H9 (cell line): ENCODE data around the gene GRAMD1B. TPM values are rescaled to one million over a fixed set of nuclear protein-coding genes. Genes with fewer than 3 reads are reported as not detected.

Experiments used
- DNase-seq: peaks from one replicate; pipeline ENCODE4 v3.0.0-alpha.2; 2017
- H2AFZ ChIP-seq: one replicate; pipeline ENCODE4 v1.6.1; 2013; ENCODE audit warnings: mild to moderate bottlenecking, low read length, control low read depth, moderate library complexity
- H2AK5ac ChIP-seq: 2 replicates; pipeline ENCODE4 v1.6.1; 2013; ENCODE audit warnings: low read length, control low read depth, mixed read lengths; ENCODE audit not compliant: insufficient read length
- H2BK120ac ChIP-seq: one replicate; pipeline ENCODE4 v1.6.1; 2013; ENCODE audit warnings: low read depth, mild to moderate bottlenecking, low read length, control low read depth, inconsistent platforms; ENCODE audit not compliant: poor library complexity, severe bottlenecking
- H2BK12ac ChIP-seq: 2 replicates; pipeline ENCODE4 v1.6.1; 2013; ENCODE audit warnings: low read length, control low read depth, mixed read lengths, low read depth; ENCODE audit not compliant: insufficient read length
- H2BK15ac ChIP-seq: 2 replicates; pipeline ENCODE4 v1.6.1; 2013; ENCODE audit warnings: low read depth, low read length, control low read depth
- H2BK20ac ChIP-seq: one replicate; pipeline ENCODE4 v1.6.1; 2013; ENCODE audit warnings: low read depth, mild to moderate bottlenecking, low read length, control low read depth, inconsistent platforms; ENCODE audit not compliant: poor library complexity, severe bottlenecking
- H2BK5ac ChIP-seq: 2 replicates; pipeline ENCODE4 v1.6.1; 2013; ENCODE audit warnings: low read length, control low read depth, mixed read lengths; ENCODE audit not compliant: insufficient read length
- H3K14ac ChIP-seq: 2 replicates; pipeline ENCODE4 v1.6.1; 2013; ENCODE audit warnings: low read length, control low read depth; ENCODE audit not compliant: insufficient read depth
- H3K18ac ChIP-seq: 2 replicates; pipeline ENCODE4 v1.6.1; 2013; ENCODE audit warnings: low read depth, mild to moderate bottlenecking, mixed read lengths, low read length, control low read depth; ENCODE audit not compliant: insufficient read length
- H3K23ac ChIP-seq: 2 replicates; pipeline ENCODE4 v1.6.1; 2013; ENCODE audit warnings: low read length, control low read depth, mixed read lengths, low read depth; ENCODE audit not compliant: insufficient read length
- H3K23me2 ChIP-seq: 2 replicates; pipeline ENCODE4 v1.6.1; 2013; ENCODE audit warnings: low read depth, mild to moderate bottlenecking, mixed read lengths, low read length, control low read depth; ENCODE audit not compliant: insufficient read length, poor library complexity, severe bottlenecking
- H3K27ac ChIP-seq: 2 replicates; pipeline ENCODE4 v1.5.1; 2013; ENCODE audit warnings: low read length, control low read depth, mixed read lengths, low read depth; ENCODE audit not compliant: insufficient read length
- H3K27me3 ChIP-seq: 2 replicates; pipeline ENCODE4 v1.6.1; 2013; ENCODE audit warnings: low read length, control low read depth, inconsistent platforms; ENCODE audit not compliant: insufficient read depth
- H3K4ac ChIP-seq: 2 replicates; pipeline ENCODE4 v1.6.1; 2013; ENCODE audit warnings: low read depth, mild to moderate bottlenecking, control low read depth, inconsistent platforms, low read length, moderate library complexity
- H3K4me1 ChIP-seq: 2 replicates; pipeline ENCODE4 v1.6.1; 2013; ENCODE audit warnings: low read length, control low read depth, inconsistent platforms; ENCODE audit not compliant: insufficient read depth
- H3K4me2 ChIP-seq: 2 replicates; pipeline ENCODE4 v1.6.1; 2013; ENCODE audit warnings: low read length, control low read depth, mixed read lengths; ENCODE audit not compliant: insufficient read length, insufficient read depth
- H3K56ac ChIP-seq: 2 replicates; pipeline ENCODE4 v1.6.1; 2013; ENCODE audit warnings: low read depth, mild to moderate bottlenecking, mixed read lengths, low read length, control low read depth; ENCODE audit not compliant: insufficient read length
- H3K79me1 ChIP-seq: 2 replicates; pipeline ENCODE4 v1.6.1; 2013; ENCODE audit warnings: low read depth, mild to moderate bottlenecking, moderate library complexity, low read length, control low read depth, inconsistent platforms; ENCODE audit not compliant: insufficient read depth, poor library complexity, severe bottlenecking
- H3K79me2 ChIP-seq: 2 replicates; pipeline ENCODE4 v1.6.1; 2013; ENCODE audit warnings: low read length, control low read depth, inconsistent platforms; ENCODE audit not compliant: insufficient read depth
- H3K9ac ChIP-seq: 2 replicates; pipeline ENCODE4 v1.6.1; 2013; ENCODE audit warnings: low read length, control low read depth, mixed read lengths; ENCODE audit not compliant: insufficient read length; ENCODE audit errors: extremely low read depth
- H3K9me3 ChIP-seq: one replicate; pipeline ENCODE4 v1.6.1; 2013; ENCODE audit warnings: low read depth, low read length, inconsistent platforms; ENCODE audit not compliant: control insufficient read depth
- H3T11ph ChIP-seq: one replicate; pipeline ENCODE4 v1.6.1; 2013; ENCODE audit warnings: mild to moderate bottlenecking, low read length, control low read depth, inconsistent platforms
- H4K20me1 ChIP-seq: one replicate; pipeline ENCODE4 v1.6.1; 2013; ENCODE audit not compliant: control insufficient read depth, insufficient read length, insufficient read depth
- H4K5ac ChIP-seq: 2 replicates; pipeline ENCODE4 v1.6.1; 2013; ENCODE audit warnings: low read depth, mild to moderate bottlenecking, mixed read lengths, low read length, control low read depth; ENCODE audit not compliant: insufficient read length
- H4K8ac ChIP-seq: replicated peaks from 2 replicates; pipeline ENCODE4 v1.6.1; 2013; ENCODE audit warnings: low read length, control low read depth, mixed read lengths, low read depth; ENCODE audit not compliant: insufficient read length
- H4K91ac ChIP-seq: 2 replicates; pipeline ENCODE4 v1.6.1; 2013; ENCODE audit warnings: low read depth, mild to moderate bottlenecking, moderate library complexity, mixed read lengths, low read length, control low read depth; ENCODE audit not compliant: insufficient read length
- H3K27ac Mint-ChIP-seq, 3 experiments: 2 replicates in 2 of 3; 3 replicates in 1 of 3; pipeline ENCODE4 v1.8.0; 2020 to 2021; ENCODE audit warnings: mixed read lengths in 3 of 3, mild to moderate bottlenecking in 1 of 3, moderate library complexity in 1 of 3
- H3K27me3 Mint-ChIP-seq: 2 replicates; pipeline ENCODE4 v1.8.0; 2021; ENCODE audit warnings: low read depth, mild to moderate bottlenecking, moderate library complexity, mixed read lengths
- H3K36me3 Mint-ChIP-seq, 3 experiments: 2 replicates in 2 of 3; 3 replicates in 1 of 3; pipeline ENCODE4 v1.8.0; 2020 to 2021; ENCODE audit warnings: low read depth in 3 of 3, mixed read lengths in 3 of 3; ENCODE audit not compliant: insufficient read depth in 1 of 3
- H3K4me1 Mint-ChIP-seq, 2 experiments: 2 replicates each; pipeline ENCODE4 v1.8.0; 2020; ENCODE audit warnings: mixed read lengths in 2 of 2
- H3K4me3 Mint-ChIP-seq, 2 experiments: 2 replicates in 1 of 2; 3 replicates in 1 of 2; pipeline ENCODE4 v1.8.0; 2020 to 2021; ENCODE audit warnings: mild to moderate bottlenecking in 2 of 2, mixed read lengths in 2 of 2, moderate library complexity in 1 of 2
- H3K9me3 Mint-ChIP-seq, 2 experiments: 2 replicates in 1 of 2; 3 replicates in 1 of 2; pipeline ENCODE4 v1.8.0; 2020; ENCODE audit warnings: mild to moderate bottlenecking in 2 of 2, mixed read lengths in 2 of 2, moderate library complexity in 1 of 2
- WGBS: extraction: QIAGEN DNeasy Blood & Tissue Kit; methylation state at CpG from one replicate; pipeline ENCODE4 v1.1.7; 2013; ENCODE audit warnings: missing lambda C conversion rate, low lambda C conversion rate, mixed read lengths; ENCODE audit not compliant: insufficient read length; ENCODE audit errors: extremely low coverage; 5-methylcytosine and 5-hydroxymethylcytosine counted together
- total RNA-seq: library from RNA; stranded (reverse); gene quantifications from 2 replicates; pipeline ENCODE4 v1.2.1, GENCODE V29; 2021
- TF ChIP-seq, protein P1 (sequence below): fragments of 200-600 bp; sonication (generic); conservative IDR thresholded peaks from 3 replicates; pipeline ENCODE4 v1.8.0; 2021; ENCODE audit warnings: antibody characterized with exemption, mild to moderate bottlenecking

Gene GRAMD1B
- total RNA-seq, 1 experiment from 2014 or later: 25.9 TPM

DNA sequence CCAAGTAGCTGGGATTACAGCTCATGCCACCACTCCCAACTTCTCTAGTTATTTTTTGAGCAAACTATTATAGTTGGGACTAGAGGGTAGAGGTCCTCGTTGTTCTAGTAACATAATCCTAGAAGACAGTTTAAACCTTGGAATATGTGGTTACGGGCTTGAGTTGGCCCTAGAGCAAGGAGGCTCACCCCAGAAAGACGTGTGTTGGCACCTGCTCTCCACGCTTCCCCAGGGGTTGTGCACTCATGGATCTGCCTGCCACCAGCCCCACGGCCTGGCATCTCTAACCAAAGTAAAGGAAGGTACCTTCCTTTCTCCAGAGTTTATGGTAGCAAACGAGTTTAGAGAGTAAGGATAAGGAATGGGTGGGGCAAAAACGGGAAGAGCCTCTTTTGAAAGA is 145.4 kb downstream of the GRAMD1B start:
- Mint-ChIP-seq H3K27me3 (no peaks in the 10 kb centered on the region; the same call in 1 of the 2 replicates), H3K4me3 (no peak overlapping the region), H3K4me1 (peaks cover 53 to 59% of the 10 kb centered on the region in 2 experiments), H3K27ac (no peak overlapping the region), H3K36me3 (peaks cover 0 to 9% (median 0%) of the 10 kb centered on the region in 3 experiments; a peak in 5 of 7 replicates), H3K9me3 (no peaks in the 10 kb centered on the region)
- H3K9me3 ChIP-seq: no peaks in the 10 kb centered on the region
- H4K20me1 ChIP-seq: no peaks in the 10 kb centered on the region
- no peaks in the 10 kb centered on the region for H3K79me1 ChIP-seq
- no peak overlapping the region for H3K9ac ChIP-seq
- no peak for DNase-seq
- H3K27me3 ChIP-seq: no peaks in the 10 kb centered on the region
- H2BK5ac ChIP-seq: no peak overlapping the region
- no CpG with 5 or more reads among the region's 7 CpGs for WGBS
- H2AK5ac ChIP-seq: no peak overlapping the region
- H3K27ac ChIP-seq: no peak overlapping the region
- no peak overlapping the region for H3T11ph ChIP-seq
- H3K4me2 ChIP-seq: no peak overlapping the region
- H4K8ac ChIP-seq: no peak overlapping the region
- H2AFZ ChIP-seq: no peak overlapping the region
- no peak overlapping the region for H4K5ac ChIP-seq
- H3K23me2 ChIP-seq: no peaks in the 10 kb centered on the region
- TF ChIP-seq, protein P1, sequence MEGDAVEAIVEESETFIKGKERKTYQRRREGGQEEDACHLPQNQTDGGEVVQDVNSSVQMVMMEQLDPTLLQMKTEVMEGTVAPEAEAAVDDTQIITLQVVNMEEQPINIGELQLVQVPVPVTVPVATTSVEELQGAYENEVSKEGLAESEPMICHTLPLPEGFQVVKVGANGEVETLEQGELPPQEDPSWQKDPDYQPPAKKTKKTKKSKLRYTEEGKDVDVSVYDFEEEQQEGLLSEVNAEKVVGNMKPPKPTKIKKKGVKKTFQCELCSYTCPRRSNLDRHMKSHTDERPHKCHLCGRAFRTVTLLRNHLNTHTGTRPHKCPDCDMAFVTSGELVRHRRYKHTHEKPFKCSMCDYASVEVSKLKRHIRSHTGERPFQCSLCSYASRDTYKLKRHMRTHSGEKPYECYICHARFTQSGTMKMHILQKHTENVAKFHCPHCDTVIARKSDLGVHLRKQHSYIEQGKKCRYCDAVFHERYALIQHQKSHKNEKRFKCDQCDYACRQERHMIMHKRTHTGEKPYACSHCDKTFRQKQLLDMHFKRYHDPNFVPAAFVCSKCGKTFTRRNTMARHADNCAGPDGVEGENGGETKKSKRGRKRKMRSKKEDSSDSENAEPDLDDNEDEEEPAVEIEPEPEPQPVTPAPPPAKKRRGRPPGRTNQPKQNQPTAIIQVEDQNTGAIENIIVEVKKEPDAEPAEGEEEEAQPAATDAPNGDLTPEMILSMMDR: no peak
- H3K56ac ChIP-seq: no peak overlapping the region
- H4K91ac ChIP-seq: no peak overlapping the region
- H2BK20ac ChIP-seq: no peak overlapping the region
- no peak overlapping the region for H3K18ac ChIP-seq
- H3K4ac ChIP-seq: no peak overlapping the region
- no peak overlapping the region for H2BK12ac ChIP-seq
- H2BK15ac ChIP-seq: no peak overlapping the region
- no peaks in the 10 kb centered on the region for H3K79me2 ChIP-seq
- H3K23ac ChIP-seq: no peak overlapping the region
- H3K4me1 ChIP-seq: 0 out of 2 replicates have a peak, but pooled peaks cover 2% of the 10 kb centered on the region
- H2BK120ac ChIP-seq: no peak overlapping the region
- no peak overlapping the region for H3K14ac ChIP-seq
